Measurements from ENCODE around the gene MGAT4A.

- TF ChIP-seq EP300 (IDR thresholded peaks at IDR 0.05) (no peak), CTCF (IDR thresholded peaks at IDR 0.05) (no peak)
Observed at GRCh38 chr2:98665677-98666076, 65.3 kb downstream of the MGAT4A start.

Measured in suprapubic skin (tissue), 3 donors.